Omental fat pad (tissue), 4 donors: Measurements from ENCODE around the gene SERINC4. TPM values are rescaled to one million over a fixed set of nuclear protein-coding genes. Genes with fewer than 3 reads are reported as not detected.

ENCODE experiments used
- ATAC-seq: fragments of 150-250 bp; one replicate; pipeline ENCODE4 v1.9.1; 2016; ENCODE audit warnings: mild to moderate bottlenecking, moderate library complexity; ENCODE audit not compliant: low FRiP score
- DNase-seq: peaks from one replicate; pipeline ENCODE4 v3.0.0-alpha.2; 2019; ENCODE audit warnings: low spot score
- total RNA-seq, 4 donors: library from RNA; depleted of rRNA; stranded (reverse); fragments of >200 nt; gene quantifications; one replicate each; pipeline ENCODE4 v1.1.0, GENCODE V29; 2016
- TF ChIP-seq, protein P1 (sequence below), 3 donors: fragments of 450-650 bp; IDR thresholded peaks; one replicate each; pipeline ENCODE4 v1.5.1; 2016 to 2017; ENCODE audit warnings: antibody characterized with exemption in 3 of 3, mild to moderate bottlenecking in 3 of 3, moderate library complexity in 2 of 3

Gene SERINC4
- total RNA-seq, 4 donors from 2014 or later: not detected

- ATAC-seq (peak; percentile 88), DNase-seq (peak; percentile 77)
- TF ChIP-seq, protein P1, sequence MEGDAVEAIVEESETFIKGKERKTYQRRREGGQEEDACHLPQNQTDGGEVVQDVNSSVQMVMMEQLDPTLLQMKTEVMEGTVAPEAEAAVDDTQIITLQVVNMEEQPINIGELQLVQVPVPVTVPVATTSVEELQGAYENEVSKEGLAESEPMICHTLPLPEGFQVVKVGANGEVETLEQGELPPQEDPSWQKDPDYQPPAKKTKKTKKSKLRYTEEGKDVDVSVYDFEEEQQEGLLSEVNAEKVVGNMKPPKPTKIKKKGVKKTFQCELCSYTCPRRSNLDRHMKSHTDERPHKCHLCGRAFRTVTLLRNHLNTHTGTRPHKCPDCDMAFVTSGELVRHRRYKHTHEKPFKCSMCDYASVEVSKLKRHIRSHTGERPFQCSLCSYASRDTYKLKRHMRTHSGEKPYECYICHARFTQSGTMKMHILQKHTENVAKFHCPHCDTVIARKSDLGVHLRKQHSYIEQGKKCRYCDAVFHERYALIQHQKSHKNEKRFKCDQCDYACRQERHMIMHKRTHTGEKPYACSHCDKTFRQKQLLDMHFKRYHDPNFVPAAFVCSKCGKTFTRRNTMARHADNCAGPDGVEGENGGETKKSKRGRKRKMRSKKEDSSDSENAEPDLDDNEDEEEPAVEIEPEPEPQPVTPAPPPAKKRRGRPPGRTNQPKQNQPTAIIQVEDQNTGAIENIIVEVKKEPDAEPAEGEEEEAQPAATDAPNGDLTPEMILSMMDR (IDR thresholded peaks at IDR 0.05): no peak
Observed at GRCh38 chr15:43800286-43801141, 494 bp upstream of the SERINC4 start, which contains the start of gene HYPK. HYPK (plus strand) TSS chr15:43800599; CDS start chr15:43800623, 24 bp downstream.

GRCh38 chr15:43799209-43799944 lies 643 bp downstream of the SERINC4 start:
- ATAC-seq: no peak
- DNase-seq: no peak
- TF ChIP-seq, protein P1 (IDR thresholded peaks at IDR 0.05): no peak

- TF ChIP-seq, protein P1 (IDR thresholded peaks at IDR 0.05): no peak
Observed at GRCh38 chr15:43796566-43796965, 3.5 kb downstream of the SERINC4 start.

DNA sequence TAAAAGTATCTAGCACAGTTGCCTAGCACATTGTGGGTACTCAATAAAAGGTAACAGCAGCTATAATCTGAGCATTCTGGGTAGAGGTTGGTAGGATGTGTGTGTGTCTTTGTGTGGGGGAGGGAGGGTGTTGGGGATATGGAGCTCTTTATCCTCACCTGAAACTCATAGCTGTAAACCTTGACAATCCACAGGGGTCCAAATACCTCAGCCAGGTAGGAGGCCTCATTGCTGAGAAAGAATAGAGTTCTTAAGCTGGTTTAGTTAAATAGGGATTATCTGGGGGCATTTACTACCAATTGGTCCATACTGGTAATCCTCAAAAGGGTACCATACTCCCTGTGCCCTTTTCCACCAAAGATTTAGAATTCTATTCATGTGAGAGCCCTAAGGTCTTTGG lies 4.0 kb downstream of the SERINC4 start:
- ATAC-seq (no peak), DNase-seq (no peak)
- TF ChIP-seq, protein P1 (IDR thresholded peaks at IDR 0.05): no peak

More at GRCh38 chr15:43796566-43796965, 3.5 kb downstream of the SERINC4 start:
- DNase-seq (no peak), ATAC-seq (no peak)

DNA sequence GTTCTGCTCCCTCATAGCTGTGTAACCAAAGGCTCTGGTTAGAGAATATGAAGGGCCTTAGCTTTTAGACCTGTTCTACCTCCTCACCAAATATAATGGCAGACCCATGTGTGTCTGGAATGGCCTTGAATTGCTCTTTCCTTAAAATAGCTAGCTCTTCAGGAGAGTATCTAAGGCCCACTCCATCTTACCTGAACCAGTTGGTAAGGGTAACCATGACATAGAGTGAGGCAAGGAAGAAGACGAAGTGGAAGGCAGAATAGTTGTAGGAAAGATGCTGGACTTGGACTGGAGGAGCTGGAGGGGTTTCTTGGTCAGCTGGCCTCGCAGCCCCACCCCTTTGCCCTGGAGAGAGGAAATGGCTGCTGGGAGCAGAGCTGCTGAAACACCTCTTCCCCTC lies 4.8 kb downstream of the SERINC4 start:
- no peak for DNase-seq
- TF ChIP-seq, protein P1 (IDR thresholded peaks at IDR 0.05): no peak
- no peak for ATAC-seq

DNA sequence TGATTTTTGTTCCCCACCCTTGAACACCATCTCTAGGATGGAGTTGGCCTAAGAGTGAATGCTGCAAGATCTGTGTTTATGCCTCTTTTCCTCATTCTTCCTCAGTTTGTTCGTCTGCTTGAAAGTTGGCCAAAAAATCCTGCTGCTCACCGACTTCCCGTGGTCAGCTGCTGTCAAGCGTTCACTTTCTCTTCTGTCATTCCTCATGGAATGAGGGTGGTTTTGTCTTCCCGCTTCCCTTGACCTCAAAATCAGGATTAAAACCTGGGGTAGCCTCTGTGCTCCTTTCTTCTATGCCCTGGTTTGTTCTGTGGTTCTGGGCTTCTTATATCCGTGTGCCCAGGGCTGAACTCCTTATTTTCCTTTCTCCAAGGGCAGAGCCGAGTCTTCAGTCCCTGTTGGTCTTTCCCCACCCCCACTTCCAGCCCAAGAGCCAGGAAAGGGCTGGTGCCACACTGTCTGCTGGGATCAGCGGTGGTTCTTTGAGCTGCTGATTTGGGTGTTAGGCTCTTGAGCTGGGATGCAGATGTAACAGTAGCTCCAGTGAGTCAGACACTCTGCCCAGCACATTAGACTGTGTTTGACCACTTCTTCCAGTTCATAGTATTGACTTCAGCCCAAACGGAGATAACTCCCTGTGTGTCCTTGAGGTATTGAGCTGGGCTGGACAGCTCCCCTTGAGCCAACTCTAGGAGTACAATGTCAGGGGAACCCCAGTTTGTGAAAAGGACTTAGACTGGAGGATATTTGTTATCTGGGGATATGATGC lies 5.6 kb downstream of the SERINC4 start:
- ATAC-seq: no peak
- TF ChIP-seq, protein P1 (IDR thresholded peaks at IDR 0.05): no peak
- DNase-seq: no peak
